ENCODE measurements around the gene EIF3I. TPM values are rescaled to one million over a fixed set of nuclear protein-coding genes. Genes with fewer than 3 reads are reported as not detected.

EIF3I gene
- total RNA-seq, 4 donors from 2014 or later: 98.8 to 211 (median 178) TPM

GRCh38 chr1:32180186-32181060 lies 41.8 kb upstream of the EIF3I start:
- peak overlapping the region; percentile 91 for H3K27ac ChIP-seq
- peaks cover 15% of the 10 kb centered on the region for H3K36me3 ChIP-seq
- H3K4me3 ChIP-seq: peak overlapping the region; percentile 77
- no peaks in the 10 kb centered on the region for H3K9me3 ChIP-seq
- no peaks in the 10 kb centered on the region for H3K27me3 ChIP-seq
- DNase-seq (ENCODE audit: low spot score in 2 of 2): peak; percentile 81 to 86
- peaks cover 58% of the 10 kb centered on the region for H3K4me1 ChIP-seq
- TF ChIP-seq CTCF (IDR thresholded peaks at IDR 0.05) (no peak), POLR2AphosphoS5 (IDR thresholded peaks at IDR 0.05) (no peak), EP300 (IDR thresholded peaks at IDR 0.05) (no peak), POLR2A (IDR thresholded peaks at IDR 0.05) (no peak)
- 5% methylated on average over 36 of the region's 36 CpGs for WGBS

GRCh38 chr1:32181065-32181464 lies 41.1 kb upstream of the EIF3I start:
- peaks cover 16% of the 10 kb centered on the region for H3K36me3 ChIP-seq
- peak overlapping the region; percentile 91 for H3K27ac ChIP-seq
- WGBS: 62% methylated on average over 9 of the region's 9 CpGs
- peak overlapping the region; percentile 77 for H3K4me3 ChIP-seq
- H3K9me3 ChIP-seq: no peaks in the 10 kb centered on the region
- peaks cover 61% of the 10 kb centered on the region for H3K4me1 ChIP-seq
- H3K27me3 ChIP-seq: no peaks in the 10 kb centered on the region
- TF ChIP-seq EP300 (IDR thresholded peaks at IDR 0.05) (no peak), CTCF (IDR thresholded peaks at IDR 0.05) (no peak), POLR2AphosphoS5 (IDR thresholded peaks at IDR 0.05) (no peak), POLR2A (IDR thresholded peaks at IDR 0.05) (no peak)
- no peak for DNase-seq (ENCODE audit: low spot score in 2 of 2)

- Histone ChIP-seq H3K9me3 (no peaks in the 10 kb centered on the region), H3K4me1 (peaks cover 61% of the 10 kb centered on the region), H3K4me3 (peak overlapping the region; percentile 77), H3K27me3 (no peaks in the 10 kb centered on the region), H3K36me3 (peaks cover 21% of the 10 kb centered on the region), H3K27ac (peak overlapping the region; percentile 91)
- TF ChIP-seq POLR2A (IDR thresholded peaks at IDR 0.05) (no peak), POLR2AphosphoS5 (IDR thresholded peaks at IDR 0.05) (no peak), CTCF (IDR thresholded peaks at IDR 0.05) (no peak), EP300 (IDR thresholded peaks at IDR 0.05) (no peak)
- DNase-seq (ENCODE audit: low spot score in 2 of 2): no peak
- 62% methylated on average over 5 of the region's 5 CpGs for WGBS
Measured at GRCh38 chr1:32181563-32181962, 40.6 kb upstream of the EIF3I start.

- WGBS: 67% methylated on average over 6 of the region's 6 CpGs
- H3K4me3 ChIP-seq: peak overlapping the region; percentile 77
- H3K36me3 ChIP-seq: peaks cover 26% of the 10 kb centered on the region
- H3K27ac ChIP-seq: no peak overlapping the region
- H3K4me1 ChIP-seq: peaks cover 61% of the 10 kb centered on the region
- TF ChIP-seq POLR2A (IDR thresholded peaks at IDR 0.05): no peak
- TF ChIP-seq CTCF (IDR thresholded peaks at IDR 0.05): no peak
- TF ChIP-seq EP300 (IDR thresholded peaks at IDR 0.05): no peak
- TF ChIP-seq POLR2AphosphoS5 (IDR thresholded peaks at IDR 0.05): no peak
- H3K27me3 ChIP-seq: no peaks in the 10 kb centered on the region
- DNase-seq (ENCODE audit: low spot score in 2 of 2): no peak
- H3K9me3 ChIP-seq: no peaks in the 10 kb centered on the region
Measured at GRCh38 chr1:32182060-32182459, 40.1 kb upstream of the EIF3I start.

GRCh38 chr1:32184650-32185049 lies 37.6 kb upstream of the EIF3I start:
- no peaks in the 10 kb centered on the region for H3K9me3 ChIP-seq
- H3K27ac ChIP-seq: no peak overlapping the region
- H3K27me3 ChIP-seq: no peaks in the 10 kb centered on the region
- DNase-seq (ENCODE audit: low spot score in 2 of 2): no peak
- TF ChIP-seq CTCF (IDR thresholded peaks at IDR 0.05): no peak
- TF ChIP-seq EP300 (IDR thresholded peaks at IDR 0.05): no peak
- no peak for TF ChIP-seq POLR2A (IDR thresholded peaks at IDR 0.05)
- TF ChIP-seq POLR2AphosphoS5 (IDR thresholded peaks at IDR 0.05): no peak
- H3K4me3 ChIP-seq: no peak overlapping the region
- H3K36me3 ChIP-seq: peaks cover 52% of the 10 kb centered on the region
- peaks cover 50% of the 10 kb centered on the region for H3K4me1 ChIP-seq
